ENCODE measurements around the gene STAT2.

GRCh38 chr12:56359851-56360767 lies at the start of gene STAT2:
- TF ChIP-seq CTCF (IDR thresholded peaks at IDR 0.05; ENCODE audit: low read depth, low read length): no peak
- no peak for TF ChIP-seq EZH2phosphoT487 (IDR thresholded peaks at IDR 0.05; ENCODE audit: low read depth)
